A549 (cell line): ENCODE data around the gene NEDD4L. TPM values are rescaled to one million over a fixed set of nuclear protein-coding genes. Genes with fewer than 3 reads are reported as not detected.

Experiments used
- ATAC-seq, 2 experiments: fragments of 200-7000 bp in 1 of 2; fragments of >200 bp in 1 of 2; cut with Nextera tagmentation in 1 of 2; cut with Tn5 transposase in 1 of 2; 3 replicates each; pipeline versions ENCODE4 v1.8.0 to v1.9.1; 2018 to 2020; ENCODE audit warnings: mild to moderate bottlenecking in 1 of 2, moderate library complexity in 1 of 2
- CTCF ChIA-PET: fragments of 300-600 bp; sonication (Branson Sonifier 250); formaldehyde crosslinking; extraction: SDS; loops from one replicate; lab custom pipeline; 2021; ENCODE audit warnings: antibody characterized with exemption, inconsistent platforms; lab: Yijun Ruan, JAX
- POLR2A ChIA-PET: fragments of 350-600 bp; formaldehyde crosslinking; extraction: SDS; loops from one replicate; lab custom pipeline; 2021; ENCODE audit warnings: antibody characterized with exemption, inconsistent platforms; lab: Yijun Ruan, JAX
- DNase-seq, 2 experiments: peaks; one replicate each; pipeline versions ENCODE4 v3.0.0 to v3.0.0-alpha.2; 2011 to 2016; ENCODE audit warnings: low read depth in 1 of 2, low spot score in 1 of 2
- FAIRE-seq: peaks from 2 replicates; lab custom pipeline; 2011; peaks lifted over from hg19 to GRCh38; lab: Jason Lieb, UNC
- H3K27ac ChIP-seq, 2 experiments: fragments of >200 bp; sonication (Bioruptor Twin); formaldehyde crosslinking; 3 replicates each; pipeline ENCODE4 v1.5.1; 2016 to 2017
- H3K4me1 ChIP-seq: fragments of >200 bp; sonication (Bioruptor Twin); formaldehyde crosslinking; 3 replicates; pipeline ENCODE4 v1.6.1; 2016
- H3K4me2 ChIP-seq: fragments of >200 bp; sonication (Bioruptor Twin); formaldehyde crosslinking; 3 replicates; pipeline ENCODE4 v1.6.1; 2016
- H3K4me3 ChIP-seq: fragments of >200 bp; sonication (Bioruptor Twin); formaldehyde crosslinking; 3 replicates; pipeline ENCODE4 v1.5.1; 2016
- H3K9me3 ChIP-seq: fragments of >200 bp; sonication (Bioruptor Twin); formaldehyde crosslinking; 3 replicates; pipeline ENCODE4 v1.6.1; 2016
- CHD4 ChIP-seq: fragments of 200-600 bp; sonication (generic); IDR thresholded peaks from 2 replicates; pipeline ENCODE4 v1.6.1; 2016; ENCODE audit warnings: antibody characterized with exemption, mild to moderate bottlenecking, borderline replicate concordance
- EHMT2 ChIP-seq: fragments of 200-600 bp; sonication (generic); IDR thresholded peaks from 2 replicates; pipeline ENCODE4 v1.6.1; 2016; ENCODE audit warnings: antibody characterized with exemption, low read depth, mild to moderate bottlenecking, moderate library complexity
- FOSB ChIP-seq: fragments of 250-450 bp; sonication (Bioruptor Pico); IDR thresholded peaks from 2 replicates; pipeline ENCODE4 v1.5.0; 2020; ENCODE audit warnings: mild to moderate bottlenecking, moderate library complexity
- GATA3 ChIP-seq: IDR thresholded peaks from 2 replicates; pipeline ENCODE4 v1.6.1; 2012; ENCODE audit warnings: borderline replicate concordance
- HDAC2 ChIP-seq: fragments of 200-600 bp; sonication (generic); IDR thresholded peaks from 2 replicates; pipeline ENCODE4 v1.6.1; 2016
- HOXA7 ChIP-seq: fragments of 250-450 bp; sonication (Bioruptor Pico); IDR thresholded peaks from 2 replicates; pipeline ENCODE4 v1.5.0; 2020; ENCODE audit warnings: mild to moderate bottlenecking, moderate library complexity
- HOXB13 ChIP-seq: fragments of 250-450 bp; sonication (Bioruptor Pico); IDR thresholded peaks from 2 replicates; pipeline ENCODE4 v1.5.0; 2020; ENCODE audit warnings: low read depth, mild to moderate bottlenecking, moderate library complexity
- KDM5A ChIP-seq: fragments of 200-600 bp; sonication (generic); IDR thresholded peaks from 2 replicates; pipeline ENCODE4 v1.6.1; 2016; ENCODE audit warnings: antibody characterized with exemption, mild to moderate bottlenecking
- MAFK ChIP-seq: fragments of 450-650 bp; IDR thresholded peaks from 2 replicates; pipeline ENCODE4 v1.6.1; 2014; ENCODE audit not compliant: partially characterized antibody
- MYC ChIP-seq: IDR thresholded peaks from 2 replicates; pipeline ENCODE4 v1.6.1; 2012; ENCODE audit warnings: mild to moderate bottlenecking, inconsistent platforms, low read length, improper control_type of control experiment, borderline replicate concordance
- NPAS2 ChIP-seq: fragments of 250-450 bp; sonication (Bioruptor Pico); IDR thresholded peaks from 2 replicates; pipeline ENCODE4 v1.8.0; 2022; ENCODE audit warnings: mild to moderate bottlenecking, moderate library complexity, borderline replicate concordance
- NR3C1 ChIP-seq: fragments of >200 bp; sonication (Bioruptor Twin); formaldehyde crosslinking; IDR thresholded peaks from 3 replicates; pipeline ENCODE4 v1.6.1; 2017
- RAD21 ChIP-seq, 2 experiments: fragments of >200 bp in 1 of 2; sonication (Bioruptor Twin) in 1 of 2; formaldehyde crosslinking in 1 of 2; IDR thresholded peaks in 1 of 2; conservative IDR thresholded peaks in 1 of 2; 2 replicates in 1 of 2; 3 replicates in 1 of 2; pipeline ENCODE4 v1.6.1; 2012 to 2018; ENCODE audit warnings: inconsistent platforms in 1 of 2
- ZC3H11A ChIP-seq: fragments of 450-650 bp; IDR thresholded peaks from 2 replicates; pipeline ENCODE4 v1.6.1; 2014; ENCODE audit warnings: antibody characterized with exemption, mild to moderate bottlenecking
- ZFP36 ChIP-seq: fragments of 450-650 bp; IDR thresholded peaks from 2 replicates; pipeline ENCODE4 v1.6.1; 2014; ENCODE audit warnings: borderline replicate concordance; ENCODE audit not compliant: partially characterized antibody
- ZNF302 ChIP-seq: fragments of 250-450 bp; sonication (Bioruptor Pico); IDR thresholded peaks from 2 replicates; pipeline ENCODE4 v1.9.0; 2021; ENCODE audit warnings: inconsistent platforms, mild to moderate bottlenecking, moderate library complexity
- WGBS: methylation state at CpG from one replicate; pipeline ENCODE4 v1.1.6; 2017; ENCODE audit errors: missing lambda C conversion rate; 5-methylcytosine and 5-hydroxymethylcytosine counted together
- polyA plus RNA-seq, 4 experiments: library from polyadenylated mRNA; depleted of rRNA in 3 of 4; stranded (reverse); fragments of >200 nt; fragmentation: RNase III in 1 of 4; extraction: RNeasy Plus Mini Kit Qiagen cat#74134 plus additional on column Dnase treatment in 1 of 4; gene quantifications; 2 replicates in 3 of 4; 3 replicates in 1 of 4; pipeline ENCODE4 v1.2.3, GENCODE V29; 2011 to 2017
- TF ChIP-seq, protein P1 (sequence below): fragments of 450-650 bp; IDR thresholded peaks from 2 replicates; pipeline ENCODE4 v1.6.1; 2014; ENCODE audit warnings: antibody characterized with exemption
- TF ChIP-seq, protein P2 (sequence below): fragments of 150-350 bp; IDR thresholded peaks from 2 replicates; pipeline ENCODE4 v1.6.1; 2014; ENCODE audit warnings: low read depth, mild to moderate bottlenecking, low read length
- TF ChIP-seq, protein P3 (sequence below): fragments of >200 bp; sonication (Bioruptor Twin); formaldehyde crosslinking; IDR thresholded peaks from 3 replicates; pipeline ENCODE4 v1.6.1; 2016
- TF ChIP-seq, protein P4 (sequence below): fragments of >200 bp; sonication (Bioruptor Twin); formaldehyde crosslinking; IDR thresholded peaks from 3 replicates; pipeline ENCODE4 v1.5.1; 2016
- TF ChIP-seq, protein P5 (sequence below): fragments of 250-450 bp; sonication (Bioruptor Pico); IDR thresholded peaks from 2 replicates; pipeline ENCODE4 v1.5.0; 2021; ENCODE audit warnings: mild to moderate bottlenecking, moderate library complexity, borderline replicate concordance
- TF ChIP-seq, protein P6 (sequence below): fragments of 250-450 bp; sonication (Bioruptor Pico); IDR thresholded peaks from 2 replicates; pipeline ENCODE4 v1.5.0; 2020; ENCODE audit warnings: low read depth, mild to moderate bottlenecking, moderate library complexity

NEDD4L gene
- polyA plus RNA-seq, 2 of the 4 experiments (the other 2 are of a cell fraction) = 18.0 to 36.5 TPM

DNA sequence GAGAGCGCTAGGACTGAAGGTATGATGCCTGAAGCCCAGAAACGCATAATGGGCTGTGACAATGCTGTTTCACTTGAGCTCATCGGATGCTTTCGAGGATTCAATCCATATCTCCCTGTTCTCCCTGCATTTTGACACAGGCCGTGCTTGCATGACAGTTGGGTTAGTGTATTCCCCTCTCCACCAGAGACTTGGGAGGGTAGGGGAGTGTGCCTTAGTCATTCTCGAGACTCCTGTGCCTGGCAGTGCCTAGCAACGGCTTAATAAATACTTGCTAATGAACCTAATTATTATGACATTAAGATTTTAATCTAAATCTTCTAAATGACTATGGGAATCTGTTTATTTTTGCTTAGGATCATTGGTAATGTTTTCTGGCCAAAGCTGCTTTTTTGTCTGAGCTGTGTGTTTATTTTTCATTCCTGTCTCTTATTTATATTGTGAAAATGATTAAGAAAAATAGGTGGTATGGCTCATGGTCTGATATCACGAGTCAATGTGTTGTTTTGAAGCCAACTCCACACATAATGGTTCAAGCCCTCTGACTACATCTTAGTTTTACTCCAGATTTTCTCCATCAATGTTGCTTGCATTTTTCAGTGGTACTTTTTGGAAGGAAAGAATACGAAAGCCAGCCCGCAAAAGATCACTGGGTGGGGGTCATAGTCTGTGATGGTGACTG is 61.3 kb downstream of the NEDD4L start:
- H3K4me1 ChIP-seq = no peaks in the 10 kb centered on the region
- WGBS = 83% methylated on average over 10 of the region's 10 CpGs
- ChIA-PET POLR2A (interaction anchor here (0.6 kb wide), 1 partner anchor 514 kb away, joined by 3 read pairs; no protein-coding TSS in a partner anchor), CTCF (interaction anchor here (2.8 kb wide), 1 partner anchor 17 kb away, joined by 9 read pairs; no protein-coding TSS in a partner anchor)
- no peak overlapping the region for H3K4me2 ChIP-seq
- no peak for TF ChIP-seq HDAC2
- no peak for TF ChIP-seq GATA3
- TF ChIP-seq, protein P1, sequence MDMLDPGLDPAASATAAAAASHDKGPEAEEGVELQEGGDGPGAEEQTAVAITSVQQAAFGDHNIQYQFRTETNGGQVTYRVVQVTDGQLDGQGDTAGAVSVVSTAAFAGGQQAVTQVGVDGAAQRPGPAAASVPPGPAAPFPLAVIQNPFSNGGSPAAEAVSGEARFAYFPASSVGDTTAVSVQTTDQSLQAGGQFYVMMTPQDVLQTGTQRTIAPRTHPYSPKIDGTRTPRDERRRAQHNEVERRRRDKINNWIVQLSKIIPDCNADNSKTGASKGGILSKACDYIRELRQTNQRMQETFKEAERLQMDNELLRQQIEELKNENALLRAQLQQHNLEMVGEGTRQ = no peak
- no peak for TF ChIP-seq KDM5A
- TF ChIP-seq EHMT2 = no peak
- no peak for TF ChIP-seq NPAS2 (CRISPR knock-in tag)
- no peak for TF ChIP-seq HOXA7 (CRISPR knock-in tag)
- TF ChIP-seq CHD4 = no peak
- no peak overlapping the region for H3K4me3 ChIP-seq
- DNase-seq (no peak), FAIRE-seq (no peak), ATAC-seq (no peak)
- no peaks in the 10 kb centered on the region for H3K9me3 ChIP-seq
- no peak overlapping the region for H3K27ac ChIP-seq

DNA sequence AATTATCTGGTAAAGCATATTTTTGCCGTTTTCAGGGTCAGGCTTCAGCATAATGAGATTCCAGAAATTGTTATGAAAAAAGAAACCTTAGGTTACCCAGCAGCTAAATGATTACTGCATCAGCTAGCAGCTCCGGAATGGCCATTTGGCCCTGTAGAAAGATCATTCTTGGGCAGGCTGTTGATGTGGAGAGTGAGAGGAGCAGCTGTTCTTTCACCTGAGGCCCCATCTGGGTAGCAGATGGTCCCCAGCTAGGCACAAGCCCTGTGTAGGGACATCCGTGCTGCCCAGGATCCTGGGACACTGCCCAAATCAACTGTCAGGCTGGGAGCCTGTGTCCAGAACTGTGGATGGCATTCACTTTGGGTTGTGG is 61.8 kb downstream of the NEDD4L start:
- CTCF ChIA-PET = no interaction called here
- H3K4me1 ChIP-seq = no peaks in the 10 kb centered on the region
- WGBS = 97% methylated on average over 3 of the region's 3 CpGs
- TF ChIP-seq ZNF302 = no peak
- TF ChIP-seq, protein P2, sequence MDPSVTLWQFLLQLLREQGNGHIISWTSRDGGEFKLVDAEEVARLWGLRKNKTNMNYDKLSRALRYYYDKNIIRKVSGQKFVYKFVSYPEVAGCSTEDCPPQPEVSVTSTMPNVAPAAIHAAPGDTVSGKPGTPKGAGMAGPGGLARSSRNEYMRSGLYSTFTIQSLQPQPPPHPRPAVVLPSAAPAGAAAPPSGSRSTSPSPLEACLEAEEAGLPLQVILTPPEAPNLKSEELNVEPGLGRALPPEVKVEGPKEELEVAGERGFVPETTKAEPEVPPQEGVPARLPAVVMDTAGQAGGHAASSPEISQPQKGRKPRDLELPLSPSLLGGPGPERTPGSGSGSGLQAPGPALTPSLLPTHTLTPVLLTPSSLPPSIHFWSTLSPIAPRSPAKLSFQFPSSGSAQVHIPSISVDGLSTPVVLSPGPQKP = no peak
- TF ChIP-seq CHD4 = no peak
- TF ChIP-seq ZC3H11A = no peak
- no peak for TF ChIP-seq RAD21 (conservative IDR thresholded peaks at IDR 0.05 in 1 of 2, IDR thresholded peaks at IDR 0.05 in 1 of 2)
- TF ChIP-seq, protein P3, sequence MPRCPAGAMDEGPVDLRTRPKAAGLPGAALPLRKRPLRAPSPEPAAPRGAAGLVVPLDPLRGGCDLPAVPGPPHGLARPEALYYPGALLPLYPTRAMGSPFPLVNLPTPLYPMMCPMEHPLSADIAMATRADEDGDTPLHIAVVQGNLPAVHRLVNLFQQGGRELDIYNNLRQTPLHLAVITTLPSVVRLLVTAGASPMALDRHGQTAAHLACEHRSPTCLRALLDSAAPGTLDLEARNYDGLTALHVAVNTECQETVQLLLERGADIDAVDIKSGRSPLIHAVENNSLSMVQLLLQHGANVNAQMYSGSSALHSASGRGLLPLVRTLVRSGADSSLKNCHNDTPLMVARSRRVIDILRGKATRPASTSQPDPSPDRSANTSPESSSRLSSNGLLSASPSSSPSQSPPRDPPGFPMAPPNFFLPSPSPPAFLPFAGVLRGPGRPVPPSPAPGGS = no peak
- no peak for TF ChIP-seq MYC
- no peak for DNase-seq
- no peak for FAIRE-seq
- H3K4me2 ChIP-seq = no peak overlapping the region
- H3K27ac ChIP-seq = no peak overlapping the region
- POLR2A ChIA-PET = no interaction called here
- ATAC-seq = no peak
- H3K4me3 ChIP-seq = no peak overlapping the region
- no peaks in the 10 kb centered on the region for H3K9me3 ChIP-seq

DNA sequence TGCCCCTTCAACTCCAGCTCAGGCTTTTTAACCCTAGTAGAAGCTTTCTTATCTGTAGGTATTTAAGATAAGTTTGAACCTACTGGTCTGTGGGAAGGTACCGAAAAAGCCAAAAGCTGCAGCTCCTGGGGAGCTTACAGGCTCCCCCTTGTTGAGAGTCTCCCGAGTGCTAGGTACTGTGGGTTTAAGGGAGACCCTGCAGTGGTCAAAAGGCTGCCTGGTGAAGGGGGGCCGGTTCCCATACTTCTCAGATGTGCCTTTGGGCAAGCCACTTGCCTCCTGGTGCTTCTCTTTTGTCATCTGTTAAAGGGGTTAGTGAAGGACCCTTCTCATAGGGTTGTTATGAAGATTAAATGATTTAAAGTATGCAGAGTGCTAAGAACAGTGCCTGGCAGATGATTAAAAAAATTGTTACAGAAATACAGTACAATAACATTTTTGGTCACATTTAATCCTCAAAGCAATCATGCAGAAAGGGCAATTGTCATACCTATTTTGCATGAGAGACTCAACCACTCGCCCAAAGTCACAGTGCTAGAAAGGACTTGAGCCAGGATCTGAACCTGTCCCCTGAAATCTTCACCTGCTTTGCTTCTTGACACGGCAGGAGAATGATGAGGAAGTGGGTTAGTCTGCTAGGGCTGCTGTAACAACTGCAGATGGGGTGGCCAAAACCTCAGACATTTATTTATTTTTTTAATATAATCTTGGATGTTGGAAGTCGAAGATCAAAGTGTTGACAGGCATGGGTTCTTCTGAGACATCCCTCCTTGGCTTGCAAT is 62.5 kb downstream of the NEDD4L start:
- no peak for ATAC-seq
- H3K27ac ChIP-seq = no peak overlapping the region
- POLR2A ChIA-PET = no interaction called here
- no peak for TF ChIP-seq MAFK
- TF ChIP-seq ZNF302 = no peak
- TF ChIP-seq ZFP36 = no peak
- TF ChIP-seq, protein P4, sequence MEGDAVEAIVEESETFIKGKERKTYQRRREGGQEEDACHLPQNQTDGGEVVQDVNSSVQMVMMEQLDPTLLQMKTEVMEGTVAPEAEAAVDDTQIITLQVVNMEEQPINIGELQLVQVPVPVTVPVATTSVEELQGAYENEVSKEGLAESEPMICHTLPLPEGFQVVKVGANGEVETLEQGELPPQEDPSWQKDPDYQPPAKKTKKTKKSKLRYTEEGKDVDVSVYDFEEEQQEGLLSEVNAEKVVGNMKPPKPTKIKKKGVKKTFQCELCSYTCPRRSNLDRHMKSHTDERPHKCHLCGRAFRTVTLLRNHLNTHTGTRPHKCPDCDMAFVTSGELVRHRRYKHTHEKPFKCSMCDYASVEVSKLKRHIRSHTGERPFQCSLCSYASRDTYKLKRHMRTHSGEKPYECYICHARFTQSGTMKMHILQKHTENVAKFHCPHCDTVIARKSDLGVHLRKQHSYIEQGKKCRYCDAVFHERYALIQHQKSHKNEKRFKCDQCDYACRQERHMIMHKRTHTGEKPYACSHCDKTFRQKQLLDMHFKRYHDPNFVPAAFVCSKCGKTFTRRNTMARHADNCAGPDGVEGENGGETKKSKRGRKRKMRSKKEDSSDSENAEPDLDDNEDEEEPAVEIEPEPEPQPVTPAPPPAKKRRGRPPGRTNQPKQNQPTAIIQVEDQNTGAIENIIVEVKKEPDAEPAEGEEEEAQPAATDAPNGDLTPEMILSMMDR = no peak
- TF ChIP-seq, protein P1 = no peak
- no peak for TF ChIP-seq HOXA7 (CRISPR knock-in tag)
- TF ChIP-seq, protein P5, sequence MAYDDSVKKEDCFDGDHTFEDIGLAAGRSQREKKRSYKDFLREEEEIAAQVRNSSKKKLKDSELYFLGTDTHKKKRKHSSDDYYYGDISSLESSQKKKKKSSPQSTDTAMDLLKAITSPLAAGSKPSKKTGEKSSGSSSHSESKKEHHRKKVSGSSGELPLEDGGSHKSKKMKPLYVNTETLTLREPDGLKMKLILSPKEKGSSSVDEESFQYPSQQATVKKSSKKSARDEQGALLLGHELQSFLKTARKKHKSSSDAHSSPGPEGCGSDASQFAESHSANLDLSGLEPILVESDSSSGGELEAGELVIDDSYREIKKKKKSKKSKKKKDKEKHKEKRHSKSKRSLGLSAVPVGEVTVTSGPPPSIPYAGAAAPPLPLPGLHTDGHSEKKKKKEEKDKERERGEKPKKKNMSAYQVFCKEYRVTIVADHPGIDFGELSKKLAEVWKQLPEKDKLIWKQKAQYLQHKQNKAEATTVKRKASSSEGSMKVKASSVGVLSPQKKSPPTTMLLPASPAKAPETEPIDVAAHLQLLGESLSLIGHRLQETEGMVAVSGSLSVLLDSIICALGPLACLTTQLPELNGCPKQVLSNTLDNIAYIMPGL = no peak
- no peak for TF ChIP-seq NR3C1
- TF ChIP-seq, protein P6, sequence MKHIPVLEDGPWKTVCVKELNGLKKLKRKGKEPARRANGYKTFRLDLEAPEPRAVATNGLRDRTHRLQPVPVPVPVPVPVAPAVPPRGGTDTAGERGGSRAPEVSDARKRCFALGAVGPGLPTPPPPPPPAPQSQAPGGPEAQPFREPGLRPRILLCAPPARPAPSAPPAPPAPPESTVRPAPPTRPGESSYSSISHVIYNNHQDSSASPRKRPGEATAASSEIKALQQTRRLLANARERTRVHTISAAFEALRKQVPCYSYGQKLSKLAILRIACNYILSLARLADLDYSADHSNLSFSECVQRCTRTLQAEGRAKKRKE (CRISPR knock-in tag) = no peak
- no peak for TF ChIP-seq ZC3H11A
- TF ChIP-seq HOXB13 (CRISPR knock-in tag) = no peak
- TF ChIP-seq FOSB (CRISPR knock-in tag) = no peak
- TF ChIP-seq EHMT2 = no peak

More for the DNA sequence above, 62.5 kb downstream of the NEDD4L start:
- Histone ChIP-seq H3K4me1 (no peaks in the 10 kb centered on the region), H3K9me3 (no peaks in the 10 kb centered on the region), H3K4me2 (no peak overlapping the region), H3K4me3 (no peak overlapping the region)
- CTCF ChIA-PET = no interaction called here
- no peak for FAIRE-seq
- no peak for DNase-seq
- 91% methylated on average over 6 of the region's 6 CpGs for WGBS
